ENCODE data around the gene TRIP11. TPM values are rescaled to one million over a fixed set of nuclear protein-coding genes. Genes with fewer than 3 reads are reported as not detected.

The TRIP11 gene
- total RNA-seq, 1 donor from 2014 or later = 37.0 TPM

DNA sequence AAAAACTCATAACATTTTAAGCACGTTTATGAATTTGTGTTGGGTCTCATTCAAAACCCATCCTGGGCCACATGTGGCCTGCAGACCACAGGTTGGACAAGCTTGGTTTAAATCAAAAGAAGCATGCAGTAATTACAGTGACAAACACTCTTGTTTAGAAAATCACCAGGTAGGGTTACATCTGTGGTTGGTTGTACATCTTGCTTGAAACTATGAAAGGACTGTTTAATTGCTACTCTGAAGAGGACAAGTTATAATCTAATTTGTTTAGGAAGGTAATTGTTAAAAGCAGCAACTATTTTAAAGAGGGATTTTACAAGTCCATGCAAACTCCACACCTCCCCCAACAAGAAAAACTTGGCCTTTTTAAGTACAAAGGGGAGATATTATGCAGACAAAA, 4.0 kb downstream of the TRIP11 start:
- no peaks in the 10 kb centered on the region for H3K9me3 Mint-ChIP-seq
- H3K27me3 Mint-ChIP-seq (ENCODE audit: low read depth) = no peaks in the 10 kb centered on the region
- H3K4me1 Mint-ChIP-seq (ENCODE audit: low read depth) = peaks cover 27% of the 10 kb centered on the region
- peaks cover 42% of the 10 kb centered on the region for H3K36me3 Mint-ChIP-seq (ENCODE audit: low read depth)
- H3K4me3 Mint-ChIP-seq (ENCODE audit: low read depth) = no peak overlapping the region
- no peak overlapping the region for H3K27ac Mint-ChIP-seq
- intact Hi-C loops (cut with micrococcal nuclease) = no loop called here
- DNase-seq (ENCODE audit: low spot score) = no peak

GRCh38 chr14:92033906-92034687, 5.8 kb downstream of the TRIP11 start:
- DNase-seq (ENCODE audit: low spot score) = no peak
- Mint-ChIP-seq H3K27me3 (ENCODE audit: low read depth) (no peaks in the 10 kb centered on the region), H3K9me3 (no peaks in the 10 kb centered on the region), H3K36me3 (ENCODE audit: low read depth) (peaks cover 51% of the 10 kb centered on the region), H3K27ac (no peak overlapping the region), H3K4me3 (ENCODE audit: low read depth) (no peak overlapping the region), H3K4me1 (ENCODE audit: low read depth) (peaks cover 24% of the 10 kb centered on the region)
- intact Hi-C loops (cut with micrococcal nuclease) = no loop called here

DNA sequence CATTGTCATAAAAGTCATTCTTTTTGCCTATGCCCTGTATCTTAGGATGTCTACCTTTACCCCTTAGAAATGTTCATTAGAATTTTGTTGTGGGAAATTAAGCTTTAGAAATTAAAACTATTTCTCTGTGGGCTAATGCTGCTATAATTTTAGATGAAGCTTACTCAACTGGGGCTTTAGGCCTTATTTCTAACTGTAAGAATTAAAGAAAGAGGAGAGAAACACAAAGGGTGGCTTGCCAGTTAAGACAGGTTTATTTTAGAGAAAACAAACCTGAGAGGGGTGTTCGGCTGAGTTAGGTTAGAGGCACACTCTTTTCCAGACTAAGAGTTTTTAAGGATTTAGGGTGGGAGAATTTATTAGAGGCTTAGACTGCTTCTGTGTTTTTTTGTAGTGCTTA, 6.4 kb downstream of the TRIP11 start:
- Mint-ChIP-seq H3K27me3 (ENCODE audit: low read depth) (no peaks in the 10 kb centered on the region), H3K36me3 (ENCODE audit: low read depth) (peaks cover 52% of the 10 kb centered on the region), H3K27ac (no peak overlapping the region), H3K4me1 (ENCODE audit: low read depth) (peaks cover 21% of the 10 kb centered on the region), H3K4me3 (ENCODE audit: low read depth) (no peak overlapping the region), H3K9me3 (no peaks in the 10 kb centered on the region)
- intact Hi-C loops (cut with micrococcal nuclease) = no loop called here
- DNase-seq (ENCODE audit: low spot score) = no peak

- Mint-ChIP-seq H3K27ac (peak overlapping the region; percentile 58), H3K36me3 (ENCODE audit: low read depth) (peaks cover 51% of the 10 kb centered on the region), H3K27me3 (ENCODE audit: low read depth) (no peaks in the 10 kb centered on the region), H3K9me3 (no peaks in the 10 kb centered on the region), H3K4me3 (ENCODE audit: low read depth) (peak overlapping the region; percentile 8), H3K4me1 (ENCODE audit: low read depth) (peaks cover 10% of the 10 kb centered on the region)
- intact Hi-C loops (cut with micrococcal nuclease) = no loop called here
- no peak for DNase-seq (ENCODE audit: low spot score)
Measured at GRCh38 chr14:92026548-92027190, 13.2 kb downstream of the TRIP11 start.

DNA sequence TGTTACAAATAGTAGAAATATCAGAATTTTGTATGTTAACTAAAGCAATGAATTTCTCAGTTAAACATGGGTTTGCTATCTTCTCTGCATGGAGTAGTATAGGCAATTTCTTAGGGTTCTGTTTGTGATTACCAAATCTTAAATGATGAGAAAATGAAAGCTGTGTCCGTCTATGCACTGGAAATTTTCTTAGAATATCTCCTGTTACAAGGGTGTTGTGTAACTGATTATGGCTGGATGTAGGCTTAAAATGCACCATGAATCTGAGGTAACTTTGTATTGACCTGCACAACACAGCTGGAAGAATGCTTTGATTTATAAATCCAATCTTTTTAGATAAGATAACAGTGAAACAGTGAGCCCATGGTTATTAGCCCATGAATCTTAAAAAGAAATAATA, 17.8 kb downstream of the TRIP11 start:
- Mint-ChIP-seq H3K9me3 (no peaks in the 10 kb centered on the region), H3K36me3 (ENCODE audit: low read depth) (peaks cover 39% of the 10 kb centered on the region), H3K27ac (no peak overlapping the region), H3K4me1 (ENCODE audit: low read depth) (peaks cover 10% of the 10 kb centered on the region), H3K27me3 (ENCODE audit: low read depth) (no peaks in the 10 kb centered on the region), H3K4me3 (ENCODE audit: low read depth) (no peak overlapping the region)
- intact Hi-C loops (cut with micrococcal nuclease) = no loop called here
- DNase-seq (ENCODE audit: low spot score) = no peak

GRCh38 chr14:92021523-92021922, 18.3 kb downstream of the TRIP11 start:
- Mint-ChIP-seq H3K4me1 (ENCODE audit: low read depth) (peaks cover 7% of the 10 kb centered on the region), H3K27me3 (ENCODE audit: low read depth) (no peaks in the 10 kb centered on the region), H3K36me3 (ENCODE audit: low read depth) (peaks cover 39% of the 10 kb centered on the region), H3K4me3 (ENCODE audit: low read depth) (no peak overlapping the region), H3K9me3 (no peaks in the 10 kb centered on the region), H3K27ac (no peak overlapping the region)
- intact Hi-C loops (cut with micrococcal nuclease) = no loop called here
- DNase-seq (ENCODE audit: low spot score) = no peak

- H3K9me3 Mint-ChIP-seq = no peaks in the 10 kb centered on the region
- H3K4me3 Mint-ChIP-seq (ENCODE audit: low read depth) = no peak overlapping the region
- intact Hi-C loops (cut with micrococcal nuclease) = no loop called here
- peaks cover 59% of the 10 kb centered on the region for H3K36me3 Mint-ChIP-seq (ENCODE audit: low read depth)
- peak overlapping the region; percentile 11 for H3K27ac Mint-ChIP-seq
- DNase-seq (ENCODE audit: low spot score) = no peak
- H3K4me1 Mint-ChIP-seq (ENCODE audit: low read depth) = peaks cover 26% of the 10 kb centered on the region
- H3K27me3 Mint-ChIP-seq (ENCODE audit: low read depth) = no peaks in the 10 kb centered on the region
Measured at GRCh38 chr14:92014040-92014439, 25.8 kb downstream of the TRIP11 start.

DNA sequence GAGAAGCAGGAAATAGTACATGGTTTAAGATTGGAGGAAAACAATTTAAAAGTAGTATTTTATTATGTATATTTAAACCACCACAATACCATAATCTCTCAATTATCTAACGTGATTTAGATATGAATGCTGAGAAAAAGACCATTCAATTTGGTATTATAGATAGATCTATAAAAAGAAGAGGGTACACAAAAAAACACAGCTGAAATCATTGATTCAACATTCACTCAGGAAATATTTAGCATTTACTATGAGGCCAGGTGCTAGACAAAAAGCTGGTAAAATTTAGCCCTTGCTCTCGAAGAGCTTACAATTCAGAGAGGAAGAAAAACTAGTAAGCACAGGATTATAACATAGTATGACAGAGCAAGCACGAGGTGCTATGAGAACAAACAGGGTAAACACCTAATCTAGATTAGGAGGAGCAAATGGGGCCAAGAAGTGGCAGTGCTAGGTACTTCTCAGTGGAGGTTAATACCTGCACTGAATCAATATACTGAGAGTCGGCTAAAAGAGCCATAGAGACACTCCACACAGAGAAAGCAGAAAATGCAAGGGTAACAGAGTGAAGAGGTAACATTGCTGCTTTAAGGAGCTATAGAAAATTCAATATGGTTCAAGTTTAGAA, 27.6 kb downstream of the TRIP11 start:
- H3K36me3 Mint-ChIP-seq (ENCODE audit: low read depth) = peaks cover 68% of the 10 kb centered on the region
- intact Hi-C loops (cut with micrococcal nuclease) = no loop called here
- DNase-seq (ENCODE audit: low spot score) = no peak
- H3K9me3 Mint-ChIP-seq = no peaks in the 10 kb centered on the region
- no peak overlapping the region for H3K4me3 Mint-ChIP-seq (ENCODE audit: low read depth)
- H3K27ac Mint-ChIP-seq = peak overlapping the region; percentile 56
- no peaks in the 10 kb centered on the region for H3K27me3 Mint-ChIP-seq (ENCODE audit: low read depth)
- H3K4me1 Mint-ChIP-seq (ENCODE audit: low read depth) = peaks cover 28% of the 10 kb centered on the region

DNA sequence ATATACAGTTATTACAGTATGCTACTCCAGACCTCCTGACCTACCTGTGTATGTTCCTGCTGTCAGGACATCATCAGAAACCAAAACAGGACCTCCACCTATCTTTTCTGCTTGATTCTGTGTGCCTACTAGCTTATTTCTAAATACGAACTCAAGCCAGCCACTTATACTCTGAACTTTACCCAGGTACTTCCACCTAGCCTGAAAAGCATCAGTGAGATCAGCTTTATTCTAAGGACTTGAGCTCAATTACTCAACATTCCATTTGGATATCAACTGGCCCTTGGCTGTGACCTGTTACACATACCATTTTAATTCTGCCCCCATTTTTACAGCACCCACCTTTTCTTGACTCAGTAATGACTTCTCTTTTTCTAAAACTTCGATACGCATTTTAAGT, 29.2 kb downstream of the TRIP11 start:
- intact Hi-C loops (cut with micrococcal nuclease) = no loop called here
- no peak overlapping the region for H3K27ac Mint-ChIP-seq
- H3K9me3 Mint-ChIP-seq = no peaks in the 10 kb centered on the region
- peaks cover 33% of the 10 kb centered on the region for H3K4me1 Mint-ChIP-seq (ENCODE audit: low read depth)
- no peak for DNase-seq (ENCODE audit: low spot score)
- H3K4me3 Mint-ChIP-seq (ENCODE audit: low read depth) = no peak overlapping the region
- peaks cover 68% of the 10 kb centered on the region for H3K36me3 Mint-ChIP-seq (ENCODE audit: low read depth)
- no peaks in the 10 kb centered on the region for H3K27me3 Mint-ChIP-seq (ENCODE audit: low read depth)

GRCh38 chr14:92009604-92010003, 30.3 kb downstream of the TRIP11 start:
- Mint-ChIP-seq H3K4me1 (ENCODE audit: low read depth) (peaks cover 44% of the 10 kb centered on the region), H3K27me3 (ENCODE audit: low read depth) (no peaks in the 10 kb centered on the region), H3K4me3 (ENCODE audit: low read depth) (no peak overlapping the region), H3K27ac (no peak overlapping the region), H3K9me3 (no peaks in the 10 kb centered on the region), H3K36me3 (ENCODE audit: low read depth) (peaks cover 78% of the 10 kb centered on the region)
- intact Hi-C loops (cut with micrococcal nuclease) = no loop called here
- no peak for DNase-seq (ENCODE audit: low spot score)

GRCh38 chr14:92005019-92005418, 34.8 kb downstream of the TRIP11 start:
- peaks cover 66% of the 10 kb centered on the region for H3K36me3 Mint-ChIP-seq (ENCODE audit: low read depth)
- H3K4me1 Mint-ChIP-seq (ENCODE audit: low read depth) = peaks cover 34% of the 10 kb centered on the region
- no peaks in the 10 kb centered on the region for H3K9me3 Mint-ChIP-seq
- H3K27ac Mint-ChIP-seq = peak overlapping the region; percentile 51
- DNase-seq (ENCODE audit: low spot score) = no peak
- intact Hi-C loops (cut with micrococcal nuclease) = no loop called here
- peak overlapping the region; percentile 22 for H3K4me3 Mint-ChIP-seq (ENCODE audit: low read depth)
- no peaks in the 10 kb centered on the region for H3K27me3 Mint-ChIP-seq (ENCODE audit: low read depth)

DNA sequence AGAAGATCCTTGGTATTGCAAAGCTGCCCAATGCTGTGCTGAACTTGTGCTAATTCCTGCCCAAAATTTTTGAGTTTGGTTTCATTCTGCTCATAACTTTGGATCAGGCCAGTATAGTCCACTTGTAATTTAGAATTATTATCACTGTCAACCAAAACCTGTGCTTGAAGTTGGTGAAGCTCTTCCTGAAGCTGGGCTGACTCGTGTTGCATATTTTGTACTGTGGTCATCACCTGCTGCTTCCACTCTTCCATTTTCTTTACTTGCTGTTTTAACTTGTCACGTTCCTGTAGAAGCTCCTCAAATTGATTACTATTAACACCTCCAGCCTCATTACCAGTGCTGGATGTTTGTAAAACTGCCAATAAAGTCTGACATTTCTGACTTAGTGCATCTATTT, 35.8 kb downstream of the TRIP11 start:
- no peak for DNase-seq (ENCODE audit: low spot score)
- intact Hi-C loops (cut with micrococcal nuclease) = no loop called here
- peaks cover 67% of the 10 kb centered on the region for H3K36me3 Mint-ChIP-seq (ENCODE audit: low read depth)
- H3K4me3 Mint-ChIP-seq (ENCODE audit: low read depth) = no peak overlapping the region
- no peaks in the 10 kb centered on the region for H3K27me3 Mint-ChIP-seq (ENCODE audit: low read depth)
- H3K9me3 Mint-ChIP-seq = no peaks in the 10 kb centered on the region
- H3K27ac Mint-ChIP-seq = no peak overlapping the region
- peaks cover 43% of the 10 kb centered on the region for H3K4me1 Mint-ChIP-seq (ENCODE audit: low read depth)

Measured in activated T-helper 2 cell treated with anti-CD3 and anti-CD28 coated beads, Interferon-gamma antibody, Interleukin-2, Interleukin-4, amounts not matched to agents 10 μg/mL and 5 μg/mL and 100 μg/mL, durations not matched to agents 14 hours and 24 hours and 36 hours (primary cell).